Endodermal cell (in vitro differentiated cells): ENCODE data around the gene ATAD2B. TPM values are rescaled to one million over a fixed set of nuclear protein-coding genes. Genes with fewer than 3 reads are reported as not detected.

ENCODE experiments used
- DNase-seq: peaks from one replicate; pipeline ENCODE4 v3.0.0-alpha.2; 2017
- H3K27ac ChIP-seq: 2 replicates; pipeline ENCODE4 v1.5.1; 2013; ENCODE audit warnings: mild to moderate bottlenecking, low read depth, low read length, moderate library complexity
- H3K27me3 ChIP-seq: 2 replicates; pipeline ENCODE4 v1.6.1; 2013; ENCODE audit warnings: mild to moderate bottlenecking, low read length, moderate library complexity; ENCODE audit not compliant: insufficient read depth, control insufficient read depth, poor library complexity, severe bottlenecking
- H3K36me3 ChIP-seq: 2 replicates; pipeline ENCODE4 v1.7.0; 2013; ENCODE audit warnings: mild to moderate bottlenecking, low read length, moderate library complexity; ENCODE audit not compliant: control insufficient read depth, insufficient read depth
- H3K4me1 ChIP-seq: one replicate; pipeline ENCODE4 v1.7.0; 2013; ENCODE audit warnings: low read length; ENCODE audit not compliant: control insufficient read depth, insufficient read depth
- H3K4me3 ChIP-seq: 2 replicates; pipeline ENCODE4 v1.5.1; 2013; ENCODE audit warnings: mild to moderate bottlenecking, low read length, moderate library complexity
- H3K9ac ChIP-seq: 2 replicates; pipeline ENCODE4 v1.6.1; 2013; ENCODE audit warnings: mild to moderate bottlenecking, low read length, moderate library complexity; ENCODE audit not compliant: poor library complexity, severe bottlenecking; ENCODE audit errors: extremely low read depth
- H3K9me3 ChIP-seq: 2 replicates; pipeline ENCODE4 v1.6.1; 2013; ENCODE audit warnings: mild to moderate bottlenecking, low read length, moderate library complexity; ENCODE audit not compliant: control insufficient read depth
- H3K27ac Mint-ChIP-seq: 2 replicates; pipeline ENCODE4 v1.8.0; 2020; ENCODE audit warnings: mixed read lengths
- H3K27me3 Mint-ChIP-seq: 2 replicates; pipeline ENCODE4 v1.8.0; 2021; ENCODE audit warnings: mild to moderate bottlenecking, mixed read lengths; ENCODE audit not compliant: insufficient read depth
- H3K36me3 Mint-ChIP-seq: 2 replicates; pipeline ENCODE4 v1.8.0; 2020; ENCODE audit warnings: low read depth, mixed read lengths
- H3K4me1 Mint-ChIP-seq: 2 replicates; pipeline ENCODE4 v1.8.0; 2020; ENCODE audit warnings: mixed read lengths
- H3K4me3 Mint-ChIP-seq: 2 replicates; pipeline ENCODE4 v1.8.0; 2020; ENCODE audit warnings: mild to moderate bottlenecking, moderate library complexity, mixed read lengths
- H3K9me3 Mint-ChIP-seq: 2 replicates; pipeline ENCODE4 v1.8.0; 2020; ENCODE audit warnings: mild to moderate bottlenecking, mixed read lengths
- WGBS, 2 experiments: methylation state at CpG; one replicate each; pipeline versions ENCODE4 v1.1.5 to v1.1.7; 2013; ENCODE audit warnings: missing lambda C conversion rate in 2 of 2, mixed read lengths in 1 of 2; ENCODE audit not compliant: insufficient coverage in 1 of 2, insufficient read length in 1 of 2; 5-methylcytosine and 5-hydroxymethylcytosine counted together
- total RNA-seq, 2 donors: library from RNA; stranded (reverse); fragmentation: NEBNext Ultra II Directional in 1 of 2; extraction: Animal tissue kit (Norgen Biotek cat#: 25700) in 1 of 2; gene quantifications; 2 replicates in 1 of 2; 3 replicates in 1 of 2; pipeline ENCODE4 v1.2.1, GENCODE V29; 2021
- TF ChIP-seq, protein P1 (sequence below): fragments of 200-600 bp; sonication (generic); conservative IDR thresholded peaks from 2 replicates; pipeline ENCODE4 v1.5.0; 2021; ENCODE audit warnings: antibody characterized with exemption, mild to moderate bottlenecking

ATAD2B gene
- total RNA-seq, 2 donors from 2014 or later, result 18.6 to 20.7 TPM

DNA sequence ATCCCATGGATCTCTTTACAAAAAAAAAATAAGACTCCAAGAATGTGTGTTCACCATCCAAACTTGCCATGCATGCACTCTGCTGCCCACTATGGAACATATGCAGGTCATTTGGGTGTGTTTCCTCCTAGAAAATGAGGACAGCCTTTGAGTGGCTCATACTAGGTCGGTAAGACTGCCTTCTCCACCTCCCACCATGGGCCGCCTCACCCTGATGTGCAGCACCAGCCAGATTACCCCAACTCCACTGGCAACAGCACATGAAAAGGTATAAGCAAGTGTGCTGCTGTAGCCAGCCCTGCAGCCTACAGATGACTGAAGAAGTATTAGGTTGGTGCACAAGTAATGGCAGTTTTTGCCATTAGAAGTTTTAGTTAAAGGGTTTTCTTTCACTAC lies 214.2 kb downstream of the ATAD2B start:
- 33 to 74% methylated on average over 1 to 2 of the region's 2 CpGs for WGBS, 2 experiments
- Mint-ChIP-seq H3K27ac (peak overlapping the region; percentile 86), H3K9me3 (no peaks in the 10 kb centered on the region), H3K27me3 (no peaks in the 10 kb centered on the region), H3K4me1 (peaks cover 19% of the 10 kb centered on the region), H3K4me3 (no peak overlapping the region), H3K36me3 (no peaks in the 10 kb centered on the region)
- Histone ChIP-seq H3K9ac (no peak overlapping the region), H3K9me3 (no peaks in the 10 kb centered on the region), H3K36me3 (no peaks in the 10 kb centered on the region), H3K27ac (peak overlapping the region; percentile 34), H3K4me1 (peaks cover 13% of the 10 kb centered on the region), H3K4me3 (no peak overlapping the region), H3K27me3 (no peaks in the 10 kb centered on the region)
- peak; percentile 65 for DNase-seq
- TF ChIP-seq, protein P1, sequence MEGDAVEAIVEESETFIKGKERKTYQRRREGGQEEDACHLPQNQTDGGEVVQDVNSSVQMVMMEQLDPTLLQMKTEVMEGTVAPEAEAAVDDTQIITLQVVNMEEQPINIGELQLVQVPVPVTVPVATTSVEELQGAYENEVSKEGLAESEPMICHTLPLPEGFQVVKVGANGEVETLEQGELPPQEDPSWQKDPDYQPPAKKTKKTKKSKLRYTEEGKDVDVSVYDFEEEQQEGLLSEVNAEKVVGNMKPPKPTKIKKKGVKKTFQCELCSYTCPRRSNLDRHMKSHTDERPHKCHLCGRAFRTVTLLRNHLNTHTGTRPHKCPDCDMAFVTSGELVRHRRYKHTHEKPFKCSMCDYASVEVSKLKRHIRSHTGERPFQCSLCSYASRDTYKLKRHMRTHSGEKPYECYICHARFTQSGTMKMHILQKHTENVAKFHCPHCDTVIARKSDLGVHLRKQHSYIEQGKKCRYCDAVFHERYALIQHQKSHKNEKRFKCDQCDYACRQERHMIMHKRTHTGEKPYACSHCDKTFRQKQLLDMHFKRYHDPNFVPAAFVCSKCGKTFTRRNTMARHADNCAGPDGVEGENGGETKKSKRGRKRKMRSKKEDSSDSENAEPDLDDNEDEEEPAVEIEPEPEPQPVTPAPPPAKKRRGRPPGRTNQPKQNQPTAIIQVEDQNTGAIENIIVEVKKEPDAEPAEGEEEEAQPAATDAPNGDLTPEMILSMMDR, result no peak

DNA sequence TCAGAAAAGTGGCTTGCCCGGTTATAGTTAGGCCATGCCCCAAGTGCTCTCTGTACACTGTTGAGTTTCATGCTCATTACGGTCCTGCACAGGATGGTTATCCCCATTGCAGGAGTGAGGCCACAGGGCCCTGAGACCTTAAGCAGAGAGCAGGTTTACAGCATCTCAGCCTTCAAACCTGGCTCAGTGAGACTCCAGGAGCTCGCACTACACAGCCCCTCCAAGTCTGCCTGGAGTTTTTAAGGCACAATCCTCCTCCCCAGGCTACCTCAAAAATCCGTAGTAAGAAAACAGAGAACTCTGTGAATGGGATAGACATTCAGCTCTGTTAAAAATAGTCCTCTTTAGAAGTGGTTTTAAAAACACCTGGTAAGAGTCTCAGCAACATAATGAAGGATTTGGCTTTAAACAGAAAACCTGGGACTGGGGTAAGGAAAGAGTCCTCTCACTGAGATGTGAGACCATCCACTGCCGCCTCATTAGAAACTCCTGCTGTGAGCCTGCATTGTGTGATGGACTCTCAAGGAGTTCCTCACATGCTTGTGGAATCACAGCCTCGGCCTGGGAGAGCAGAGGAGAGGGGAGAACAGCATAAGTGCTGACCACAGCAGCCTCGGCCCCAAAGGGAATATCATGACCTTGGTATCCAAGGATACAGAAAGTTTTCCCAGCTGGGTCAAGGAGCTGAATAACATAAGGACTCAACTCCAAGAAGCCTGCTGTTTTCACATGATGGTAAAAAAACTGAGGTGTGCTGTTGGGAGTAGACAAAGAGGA lies 214.8 kb downstream of the ATAD2B start:
- Mint-ChIP-seq H3K9me3 (no peaks in the 10 kb centered on the region), H3K36me3 (peaks cover 3% of the 10 kb centered on the region), H3K4me3 (no peak overlapping the region), H3K27ac (peak overlapping the region; percentile 86), H3K4me1 (peaks cover 23% of the 10 kb centered on the region), H3K27me3 (no peaks in the 10 kb centered on the region)
- TF ChIP-seq, protein P1, result no peak
- Histone ChIP-seq H3K9me3 (no peaks in the 10 kb centered on the region), H3K4me3 (no peak overlapping the region), H3K27me3 (no peaks in the 10 kb centered on the region), H3K9ac (no peak overlapping the region), H3K27ac (peak overlapping the region; percentile 34), H3K36me3 (no peaks in the 10 kb centered on the region), H3K4me1 (peaks cover 13% of the 10 kb centered on the region)
- peak; percentile 93 for DNase-seq
- 54 to 55% methylated on average over 6 to 7 of the region's 7 CpGs for WGBS, 2 experiments

DNA sequence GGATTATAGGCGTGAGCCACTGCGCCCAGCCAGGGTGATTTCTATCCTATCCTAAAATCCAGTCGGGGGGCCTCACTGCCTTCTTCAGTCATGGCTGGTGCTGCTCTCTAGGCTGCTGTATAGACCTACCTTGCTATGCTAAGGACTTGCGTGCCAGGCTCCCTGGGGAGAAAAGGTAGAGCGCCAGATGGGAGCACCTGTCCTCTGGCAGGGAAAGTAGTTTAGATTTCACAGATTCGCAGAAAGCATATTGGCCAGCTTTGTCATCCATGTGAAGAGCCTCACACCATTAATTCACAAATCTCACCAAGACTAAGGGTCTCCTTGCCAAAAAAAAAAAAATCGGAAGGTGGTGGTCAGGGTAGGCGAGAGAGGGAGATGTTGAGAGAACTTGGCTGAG lies 217.6 kb downstream of the ATAD2B start:
- peaks cover 30% of the 10 kb centered on the region for H3K4me1 Mint-ChIP-seq
- peaks cover 9% of the 10 kb centered on the region for H3K36me3 Mint-ChIP-seq
- H3K9me3 ChIP-seq, result no peaks in the 10 kb centered on the region
- no peak overlapping the region for H3K4me3 Mint-ChIP-seq
- 95 to 98% methylated on average over 6 to 8 of the region's 8 CpGs for WGBS, 2 experiments
- peaks cover 13% of the 10 kb centered on the region for H3K4me1 ChIP-seq
- no peaks in the 10 kb centered on the region for H3K27me3 ChIP-seq
- no peak overlapping the region for H3K27ac Mint-ChIP-seq
- H3K27ac ChIP-seq, result no peak overlapping the region
- DNase-seq, result no peak
- TF ChIP-seq, protein P1, result no peak
- H3K9ac ChIP-seq, result no peak overlapping the region
- no peaks in the 10 kb centered on the region for H3K27me3 Mint-ChIP-seq
- H3K4me3 ChIP-seq, result no peak overlapping the region
- H3K36me3 ChIP-seq, result no peaks in the 10 kb centered on the region
- no peaks in the 10 kb centered on the region for H3K9me3 Mint-ChIP-seq
